SK-N-SH treated with all-trans-retinoic acid at 6 μM for 48 hours (cell line): ENCODE measurements around the gene INSL3.

ENCODE experiments used
- ATAC-seq: fragments of 200-7000 bp; cut with Tn5 transposase; 3 replicates; pipeline ENCODE4 v1.9.1; 2020; ENCODE audit warnings: mild to moderate bottlenecking, moderate library complexity
- ARNTL ChIP-seq: fragments of 450-650 bp; formaldehyde crosslinking; IDR thresholded peaks from 2 replicates; pipeline ENCODE4 v1.5.0; 2020; ENCODE audit warnings: low read depth, mild to moderate bottlenecking, moderate library complexity, borderline replicate concordance
- CSDC2 ChIP-seq: fragments of 250-450 bp; sonication (Bioruptor Pico); IDR thresholded peaks from 2 replicates; pipeline ENCODE4 v1.5.0; 2020; ENCODE audit warnings: mild to moderate bottlenecking, moderate library complexity
- ESRRG ChIP-seq: fragments of 250-450 bp; sonication (Bioruptor Pico); IDR thresholded peaks from 2 replicates; pipeline ENCODE4 v1.6.1; 2021; ENCODE audit warnings: mild to moderate bottlenecking
- ISL1 ChIP-seq: fragments of 250-450 bp; sonication (Bioruptor Pico); IDR thresholded peaks from 2 replicates; pipeline ENCODE4 v2.1.2; 2022; ENCODE audit warnings: mild to moderate bottlenecking, moderate library complexity
- OSR1 ChIP-seq: fragments of 250-450 bp; sonication (Bioruptor Pico); IDR thresholded peaks from 2 replicates; pipeline ENCODE4 v1.8.0; 2022; ENCODE audit warnings: moderate library complexity, mild to moderate bottlenecking, inconsistent platforms
- PPARA ChIP-seq: fragments of 250-450 bp; sonication (Bioruptor Pico); IDR thresholded peaks from 2 replicates; pipeline ENCODE4 v1.5.0; 2020; ENCODE audit warnings: mild to moderate bottlenecking, borderline replicate concordance
- RARB ChIP-seq: fragments of 250-450 bp; sonication (Bioruptor Pico); IDR thresholded peaks from 2 replicates; pipeline ENCODE4 v1.8.0; 2021; ENCODE audit warnings: mild to moderate bottlenecking, moderate library complexity
- SNAI2 ChIP-seq: fragments of 250-450 bp; sonication (Bioruptor Pico); IDR thresholded peaks from 2 replicates; pipeline ENCODE4 v1.5.0; 2020; ENCODE audit warnings: mild to moderate bottlenecking, moderate library complexity
- TCF4 ChIP-seq: fragments of 250-450 bp; sonication (Bioruptor Pico); IDR thresholded peaks from 2 replicates; pipeline ENCODE4 v1.8.0; 2021; ENCODE audit warnings: mild to moderate bottlenecking, moderate library complexity, borderline replicate concordance
- TOX ChIP-seq: fragments of 250-450 bp; sonication (Bioruptor Pico); IDR thresholded peaks from 2 replicates; pipeline ENCODE4 v1.8.0; 2021; ENCODE audit warnings: mild to moderate bottlenecking, moderate library complexity, borderline replicate concordance
- ZFP3 ChIP-seq: fragments of 250-450 bp; sonication (Bioruptor Pico); IDR thresholded peaks from 2 replicates; pipeline ENCODE4 v1.5.0; 2020; ENCODE audit warnings: mild to moderate bottlenecking, moderate library complexity
- ZFP30 ChIP-seq: fragments of 450-650 bp; formaldehyde crosslinking; IDR thresholded peaks from 2 replicates; pipeline ENCODE4 v1.5.0; 2022; ENCODE audit warnings: mild to moderate bottlenecking, moderate library complexity
- ZNF565 ChIP-seq: fragments of 450-650 bp; formaldehyde crosslinking; conservative IDR thresholded peaks from 2 replicates; pipeline ENCODE4 v1.5.0; 2020; ENCODE audit warnings: low read depth, mild to moderate bottlenecking, moderate library complexity
- ZNF70 ChIP-seq: fragments of 450-650 bp; formaldehyde crosslinking; IDR thresholded peaks from 2 replicates; pipeline ENCODE4 v1.5.0; 2020; ENCODE audit warnings: mild to moderate bottlenecking, moderate library complexity
- ZNF8 ChIP-seq: fragments of 450-650 bp; formaldehyde crosslinking; IDR thresholded peaks from 2 replicates; pipeline ENCODE4 v1.5.0; 2020; ENCODE audit warnings: mild to moderate bottlenecking, moderate library complexity
- TF ChIP-seq, protein P1 (sequence below): fragments of 250-450 bp; sonication (Bioruptor Pico); IDR thresholded peaks from 2 replicates; pipeline ENCODE4 v1.5.1; 2021; ENCODE audit warnings: mild to moderate bottlenecking, moderate library complexity
- TF ChIP-seq, protein P2 (sequence below): fragments of 250-450 bp; sonication (Bioruptor Pico); IDR thresholded peaks from 2 replicates; pipeline ENCODE4 v1.5.0; 2020; ENCODE audit warnings: mild to moderate bottlenecking, moderate library complexity
- TF ChIP-seq, protein P3 (sequence below): fragments of 250-450 bp; sonication (Bioruptor Pico); IDR thresholded peaks from 2 replicates; pipeline ENCODE4 v1.5.1; 2020; ENCODE audit warnings: low read depth, mild to moderate bottlenecking, moderate library complexity
- TF ChIP-seq, protein P4 (sequence below): fragments of 250-450 bp; sonication (Bioruptor Pico); IDR thresholded peaks from 2 replicates; pipeline ENCODE4 v1.8.0; 2020; ENCODE audit warnings: mild to moderate bottlenecking, moderate library complexity, borderline replicate concordance
- TF ChIP-seq, protein P5 (sequence below): fragments of 250-450 bp; sonication (Bioruptor Pico); IDR thresholded peaks from 2 replicates; pipeline ENCODE4 v1.8.0; 2021; ENCODE audit warnings: low read depth, mild to moderate bottlenecking, moderate library complexity, borderline replicate concordance

INSL3 gene

DNA sequence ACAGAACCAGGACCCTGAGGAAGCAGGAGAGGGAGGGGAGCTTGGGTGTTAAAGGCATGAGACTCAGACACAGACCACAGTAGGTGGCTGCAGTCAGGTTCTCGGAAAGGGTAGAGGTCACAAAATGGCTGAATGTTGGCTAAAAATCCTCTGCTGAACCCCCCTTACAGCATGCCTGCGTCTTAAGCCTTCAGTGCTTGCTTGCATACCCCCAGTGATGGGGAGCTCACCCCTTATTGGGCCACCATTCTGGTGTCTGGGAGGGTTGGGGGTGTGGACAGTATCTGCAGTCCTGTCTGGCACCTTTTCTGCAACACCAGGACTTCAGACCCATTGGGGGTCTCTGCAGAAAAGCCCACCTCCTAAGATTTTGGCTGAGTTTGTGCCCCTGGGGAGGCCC is 40.5 kb downstream of the INSL3 start:
- ATAC-seq = no peak
- TF ChIP-seq TOX (CRISPR knock-in tag) (no peak), TCF4 (CRISPR knock-in tag) (no peak), ZNF70 (CRISPR knock-in tag) (no peak), CSDC2 (CRISPR knock-in tag) (no peak), ZNF8 (no peak), SNAI2 (CRISPR knock-in tag) (no peak), ZFP30 (no peak), RARB (no peak), ISL1 (no peak), ZNF565 (no peak), ARNTL (no peak), OSR1 (CRISPR knock-in tag) (no peak), PPARA (CRISPR knock-in tag) (no peak), ZFP3 (CRISPR knock-in tag) (no peak), ESRRG (no peak)
- TF ChIP-seq, protein P1, sequence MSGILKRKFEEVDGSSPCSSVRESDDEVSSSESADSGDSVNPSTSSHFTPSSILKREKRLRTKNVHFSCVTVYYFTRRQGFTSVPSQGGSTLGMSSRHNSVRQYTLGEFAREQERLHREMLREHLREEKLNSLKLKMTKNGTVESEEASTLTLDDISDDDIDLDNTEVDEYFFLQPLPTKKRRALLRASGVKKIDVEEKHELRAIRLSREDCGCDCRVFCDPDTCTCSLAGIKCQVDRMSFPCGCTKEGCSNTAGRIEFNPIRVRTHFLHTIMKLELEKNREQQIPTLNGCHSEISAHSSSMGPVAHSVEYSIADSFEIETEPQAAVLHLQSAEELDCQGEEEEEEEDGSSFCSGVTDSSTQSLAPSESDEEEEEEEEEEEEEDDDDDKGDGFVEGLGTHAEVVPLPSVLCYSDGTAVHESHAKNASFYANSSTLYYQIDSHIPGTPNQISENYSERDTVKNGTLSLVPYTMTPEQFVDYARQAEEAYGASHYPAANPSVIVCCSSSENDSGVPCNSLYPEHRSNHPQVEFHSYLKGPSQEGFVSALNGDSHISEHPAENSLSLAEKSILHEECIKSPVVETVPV (CRISPR knock-in tag) = no peak
- TF ChIP-seq, protein P2, sequence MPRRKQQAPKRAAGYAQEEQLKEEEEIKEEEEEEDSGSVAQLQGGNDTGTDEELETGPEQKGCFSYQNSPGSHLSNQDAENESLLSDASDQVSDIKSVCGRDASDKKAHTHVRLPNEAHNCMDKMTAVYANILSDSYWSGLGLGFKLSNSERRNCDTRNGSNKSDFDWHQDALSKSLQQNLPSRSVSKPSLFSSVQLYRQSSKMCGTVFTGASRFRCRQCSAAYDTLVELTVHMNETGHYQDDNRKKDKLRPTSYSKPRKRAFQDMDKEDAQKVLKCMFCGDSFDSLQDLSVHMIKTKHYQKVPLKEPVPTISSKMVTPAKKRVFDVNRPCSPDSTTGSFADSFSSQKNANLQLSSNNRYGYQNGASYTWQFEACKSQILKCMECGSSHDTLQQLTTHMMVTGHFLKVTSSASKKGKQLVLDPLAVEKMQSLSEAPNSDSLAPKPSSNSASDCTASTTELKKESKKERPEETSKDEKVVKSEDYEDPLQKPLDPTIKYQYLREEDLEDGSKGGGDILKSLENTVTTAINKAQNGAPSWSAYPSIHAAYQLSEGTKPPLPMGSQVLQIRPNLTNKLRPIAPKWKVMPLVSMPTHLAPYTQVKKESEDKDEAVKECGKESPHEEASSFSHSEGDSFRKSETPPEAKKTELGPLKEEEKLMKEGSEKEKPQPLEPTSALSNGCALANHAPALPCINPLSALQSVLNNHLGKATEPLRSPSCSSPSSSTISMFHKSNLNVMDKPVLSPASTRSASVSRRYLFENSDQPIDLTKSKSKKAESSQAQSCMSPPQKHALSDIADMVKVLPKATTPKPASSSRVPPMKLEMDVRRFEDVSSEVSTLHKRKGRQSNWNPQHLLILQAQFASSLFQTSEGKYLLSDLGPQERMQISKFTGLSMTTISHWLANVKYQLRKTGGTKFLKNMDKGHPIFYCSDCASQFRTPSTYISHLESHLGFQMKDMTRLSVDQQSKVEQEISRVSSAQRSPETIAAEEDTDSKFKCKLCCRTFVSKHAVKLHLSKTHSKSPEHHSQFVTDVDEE = no peak
- TF ChIP-seq, protein P3, sequence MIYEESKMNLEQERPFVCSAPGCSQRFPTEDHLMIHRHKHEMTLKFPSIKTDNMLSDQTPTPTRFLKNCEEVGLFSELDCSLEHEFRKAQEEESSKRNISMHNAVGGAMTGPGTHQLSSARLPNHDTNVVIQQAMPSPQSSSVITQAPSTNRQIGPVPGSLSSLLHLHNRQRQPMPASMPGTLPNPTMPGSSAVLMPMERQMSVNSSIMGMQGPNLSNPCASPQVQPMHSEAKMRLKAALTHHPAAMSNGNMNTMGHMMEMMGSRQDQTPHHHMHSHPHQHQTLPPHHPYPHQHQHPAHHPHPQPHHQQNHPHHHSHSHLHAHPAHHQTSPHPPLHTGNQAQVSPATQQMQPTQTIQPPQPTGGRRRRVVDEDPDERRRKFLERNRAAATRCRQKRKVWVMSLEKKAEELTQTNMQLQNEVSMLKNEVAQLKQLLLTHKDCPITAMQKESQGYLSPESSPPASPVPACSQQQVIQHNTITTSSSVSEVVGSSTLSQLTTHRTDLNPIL (CRISPR knock-in tag) = no peak
- TF ChIP-seq, protein P4, sequence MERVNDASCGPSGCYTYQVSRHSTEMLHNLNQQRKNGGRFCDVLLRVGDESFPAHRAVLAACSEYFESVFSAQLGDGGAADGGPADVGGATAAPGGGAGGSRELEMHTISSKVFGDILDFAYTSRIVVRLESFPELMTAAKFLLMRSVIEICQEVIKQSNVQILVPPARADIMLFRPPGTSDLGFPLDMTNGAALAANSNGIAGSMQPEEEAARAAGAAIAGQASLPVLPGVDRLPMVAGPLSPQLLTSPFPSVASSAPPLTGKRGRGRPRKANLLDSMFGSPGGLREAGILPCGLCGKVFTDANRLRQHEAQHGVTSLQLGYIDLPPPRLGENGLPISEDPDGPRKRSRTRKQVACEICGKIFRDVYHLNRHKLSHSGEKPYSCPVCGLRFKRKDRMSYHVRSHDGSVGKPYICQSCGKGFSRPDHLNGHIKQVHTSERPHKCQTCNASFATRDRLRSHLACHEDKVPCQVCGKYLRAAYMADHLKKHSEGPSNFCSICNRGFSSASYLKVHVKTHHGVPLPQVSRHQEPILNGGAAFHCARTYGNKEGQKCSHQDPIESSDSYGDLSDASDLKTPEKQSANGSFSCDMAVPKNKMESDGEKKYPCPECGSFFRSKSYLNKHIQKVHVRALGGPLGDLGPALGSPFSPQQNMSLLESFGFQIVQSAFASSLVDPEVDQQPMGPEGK (CRISPR knock-in tag) = no peak
- TF ChIP-seq, protein P5, sequence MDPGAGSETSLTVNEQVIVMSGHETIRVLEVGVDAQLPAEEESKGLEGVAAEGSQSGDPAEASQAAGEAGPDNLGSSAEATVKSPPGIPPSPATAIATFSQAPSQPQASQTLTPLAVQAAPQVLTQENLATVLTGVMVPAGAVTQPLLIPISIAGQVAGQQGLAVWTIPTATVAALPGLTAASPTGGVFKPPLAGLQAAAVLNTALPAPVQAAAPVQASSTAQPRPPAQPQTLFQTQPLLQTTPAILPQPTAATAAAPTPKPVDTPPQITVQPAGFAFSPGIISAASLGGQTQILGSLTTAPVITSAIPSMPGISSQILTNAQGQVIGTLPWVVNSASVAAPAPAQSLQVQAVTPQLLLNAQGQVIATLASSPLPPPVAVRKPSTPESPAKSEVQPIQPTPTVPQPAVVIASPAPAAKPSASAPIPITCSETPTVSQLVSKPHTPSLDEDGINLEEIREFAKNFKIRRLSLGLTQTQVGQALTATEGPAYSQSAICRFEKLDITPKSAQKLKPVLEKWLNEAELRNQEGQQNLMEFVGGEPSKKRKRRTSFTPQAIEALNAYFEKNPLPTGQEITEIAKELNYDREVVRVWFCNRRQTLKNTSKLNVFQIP = no peak

DNA sequence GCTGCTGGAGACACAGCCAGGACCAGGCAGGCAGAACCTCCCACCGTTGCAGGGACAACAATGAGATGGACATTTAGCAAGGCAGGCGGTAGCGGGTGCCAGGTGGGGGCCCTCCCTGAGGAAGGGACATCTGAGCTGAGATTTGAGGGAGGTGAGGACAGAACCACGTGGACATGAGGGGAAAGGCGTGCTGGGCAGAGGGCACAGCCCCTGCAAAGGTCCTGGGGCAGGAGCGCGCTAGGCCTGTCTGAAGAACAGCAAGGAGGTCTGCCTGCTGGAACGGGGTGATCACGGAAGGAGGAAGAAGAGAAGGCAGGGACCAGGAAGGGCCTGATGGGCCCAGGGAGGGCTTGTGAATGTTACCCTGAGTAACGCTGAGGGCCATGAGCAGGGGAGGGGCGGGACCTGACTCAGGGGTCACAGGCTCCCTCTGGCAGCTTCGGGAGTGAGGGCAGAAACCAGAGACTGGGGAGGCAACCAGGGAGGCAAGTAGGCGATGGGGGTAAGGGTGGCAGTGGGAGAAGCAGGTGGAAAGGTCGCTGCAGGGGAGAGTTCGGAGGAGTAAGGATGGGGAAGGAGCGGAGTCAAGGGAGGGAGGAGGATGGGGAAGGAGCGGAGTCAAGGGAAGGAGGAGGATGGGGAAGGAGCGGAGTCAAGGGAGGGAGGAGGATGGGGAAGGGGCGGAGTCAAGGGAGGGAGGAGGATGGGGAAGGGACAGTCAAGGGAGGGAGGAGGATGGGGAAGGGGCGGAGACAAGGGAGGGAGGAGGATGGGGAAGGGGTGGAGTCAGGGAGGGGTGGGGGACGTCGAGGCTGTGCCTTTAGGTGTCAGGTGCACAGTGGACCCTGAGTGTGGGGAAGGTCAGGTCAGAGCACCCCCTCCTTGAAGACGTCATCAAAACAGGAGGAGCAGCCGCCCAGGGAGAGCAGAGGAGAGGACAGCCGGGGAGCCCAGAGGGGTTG is 42.1 kb downstream of the INSL3 start:
- no peak for ATAC-seq
- TF ChIP-seq ESRRG = no peak
- no peak for TF ChIP-seq ZFP30
- TF ChIP-seq OSR1 (CRISPR knock-in tag) = no peak
- TF ChIP-seq, protein P3 (CRISPR knock-in tag) = no peak
- TF ChIP-seq, protein P5 = no peak
- TF ChIP-seq ZNF70 (CRISPR knock-in tag) = no peak
- no peak for TF ChIP-seq SNAI2 (CRISPR knock-in tag)
- no peak for TF ChIP-seq TCF4 (CRISPR knock-in tag)
